Non-pigmented ciliary epithelial cell (primary cell): ENCODE results near the gene SPACA5B.
"Not testable (repeated sequence)": the region's sequence is repeated elsewhere in the genome, so short reads cannot be mapped to it uniquely, and the experiment has no call there.

Source experiments
- DNase-seq: peaks from one replicate; pipeline ENCODE4 v3.0.0-alpha.2; 2010; ENCODE audit warnings: low read depth

The SPACA5B gene

GRCh38 chrX:48130326-48130725 lies at the start of gene SPACA5B:
Gene SPACA5B, plus strand, starts transcription at chrX:48130626. Its CDS starts 62 bp downstream, at chrX:48130688.
- DNase-seq = not testable (repeated sequence)

GRCh38 chrX:48083212-48083611 lies 47.2 kb upstream of the SPACA5B start:
- DNase-seq = no peak

- DNase-seq = no peak
These were observed 46.7 kb upstream of the SPACA5B start for GRCh38 chrX:48083706-48084105.

- DNase-seq = no peak
These were observed 44.3 kb upstream of the SPACA5B start for GRCh38 chrX:48086082-48086481.

- DNase-seq = no peak
These were observed 40.3 kb upstream of the SPACA5B start for GRCh38 chrX:48090123-48090522.

GRCh38 chrX:48092558-48092957 lies 37.9 kb upstream of the SPACA5B start:
- DNase-seq = not testable (repeated sequence)

- no peak for DNase-seq
These were observed 29.0 kb upstream of the SPACA5B start for GRCh38 chrX:48101443-48101842.

- DNase-seq = no peak
These were observed 27.5 kb upstream of the SPACA5B start for GRCh38 chrX:48102874-48103374.

- DNase-seq = no peak
These were observed 22.7 kb upstream of the SPACA5B start for GRCh38 chrX:48107717-48108116.

- DNase-seq = not testable (repeated sequence)
These were observed 5.1 kb upstream of the SPACA5B start for GRCh38 chrX:48125286-48125685.

GRCh38 chrX:48132308-48132844 lies 1.9 kb downstream of the SPACA5B start:
- not testable (repeated sequence) for DNase-seq

- not testable (repeated sequence) for DNase-seq
These were observed 8.7 kb downstream of the SPACA5B start for GRCh38 chrX:48139076-48139475.

- DNase-seq = not testable (repeated sequence)
These were observed 11.5 kb downstream of the SPACA5B start for GRCh38 chrX:48141810-48142508.

- not testable (repeated sequence) for DNase-seq
These were observed 12.3 kb downstream of the SPACA5B start for GRCh38 chrX:48142697-48143096.

- no peak for DNase-seq
These were observed 23.3 kb downstream of the SPACA5B start for GRCh38 chrX:48153769-48154168.

GRCh38 chrX:48154796-48155195 lies 24.4 kb downstream of the SPACA5B start:
- no peak for DNase-seq

- DNase-seq = no peak
These were observed 25.6 kb downstream of the SPACA5B start for GRCh38 chrX:48156014-48156413.

GRCh38 chrX:48165241-48165640 lies 34.8 kb downstream of the SPACA5B start:
- no peak for DNase-seq

- DNase-seq = not testable (repeated sequence)
These were observed 35.9 kb downstream of the SPACA5B start for GRCh38 chrX:48166322-48166721.

- DNase-seq = no peak
These were observed 49.3 kb downstream of the SPACA5B start for GRCh38 chrX:48179691-48180090.

- DNase-seq = no peak
These were observed 50.4 kb downstream of the SPACA5B start for GRCh38 chrX:48180811-48181210.

- DNase-seq = not testable (repeated sequence)
These were observed 51.5 kb downstream of the SPACA5B start for GRCh38 chrX:48181882-48182281.
